Caco-2 (cell line): ENCODE measurements around the gene GLT8D2. TPM values are rescaled to one million over a fixed set of nuclear protein-coding genes. Genes with fewer than 3 reads are reported as not detected.

Experiments
- BruUV-seq: library from RNA; stranded (reverse); fragments of 400-500 nt; replicated peaks from 2 replicates; lab custom pipeline; 2021; lab: Mats Ljungman, UMichigan
- CTCF ChIA-PET: fragments of 300-600 bp; sonication (Branson Sonifier 250); formaldehyde crosslinking; loops from one replicate; lab custom pipeline; 2022; ENCODE audit warnings: antibody characterized with exemption; lab: Charles Lee
- POLR2A ChIA-PET: fragments of 300-600 bp; sonication (Branson Sonifier 250); formaldehyde crosslinking; loops from one replicate; lab custom pipeline; 2022; ENCODE audit warnings: antibody characterized with exemption; lab: Charles Lee
- DNase-seq, 2 experiments: peaks; one replicate each; pipeline versions ENCODE4 v3.0.0 to v3.0.0-alpha.2; 2020 to 2022
- H3K27me3 ChIP-seq: replicated peaks from 2 replicates; pipeline ENCODE4 v1.6.0; 2011; ENCODE audit warnings: low read length; ENCODE audit not compliant: control insufficient read depth, insufficient read depth
- H3K36me3 ChIP-seq: 2 replicates; pipeline ENCODE4 v1.5.1; 2011; ENCODE audit warnings: low read length; ENCODE audit not compliant: control insufficient read depth, insufficient read depth
- H3K4me1 ChIP-seq: fragments of 250-450 bp; sonication (Bioruptor Pico); 2 replicates; pipeline ENCODE4 v1.5.1; 2020; ENCODE audit warnings: mild to moderate bottlenecking
- H3K4me3 ChIP-seq: 2 replicates; pipeline ENCODE4 v1.5.1; 2011; ENCODE audit warnings: low read depth, mild to moderate bottlenecking, control low read depth, low read length
- H3K9me3 ChIP-seq: fragments of 250-450 bp; sonication (Bioruptor Pico); 2 replicates; pipeline ENCODE4 v1.5.1; 2020; ENCODE audit warnings: mild to moderate bottlenecking, moderate library complexity
- H3K27ac Mint-ChIP-seq: one replicate; pipeline ENCODE4 v1.8.0; 2022; ENCODE audit warnings: mixed read lengths; ENCODE audit not compliant: unreplicated experiment
- H3K27me3 Mint-ChIP-seq: one replicate; pipeline ENCODE4 v1.8.0; 2022; ENCODE audit warnings: mixed read lengths; ENCODE audit not compliant: insufficient read depth, unreplicated experiment
- H3K36me3 Mint-ChIP-seq: one replicate; pipeline ENCODE4 v1.8.0; 2022; ENCODE audit warnings: mild to moderate bottlenecking, mixed read lengths; ENCODE audit not compliant: insufficient read depth, unreplicated experiment
- H3K4me1 Mint-ChIP-seq: one replicate; pipeline ENCODE4 v1.8.0; 2022; ENCODE audit warnings: low read depth, mixed read lengths; ENCODE audit not compliant: unreplicated experiment
- H3K4me3 Mint-ChIP-seq: one replicate; pipeline ENCODE4 v1.8.0; 2022; ENCODE audit warnings: mild to moderate bottlenecking, moderate library complexity, mixed read lengths; ENCODE audit not compliant: unreplicated experiment
- H3K9me3 Mint-ChIP-seq: one replicate; pipeline ENCODE4 v1.8.0; 2022; ENCODE audit warnings: mixed read lengths; ENCODE audit not compliant: unreplicated experiment
- CTCF ChIP-seq, 2 experiments: fragments of 200-600 bp in 1 of 2; IDR thresholded peaks; 1 replicate in 1 of 2; 2 replicates in 1 of 2; pipeline versions ENCODE4 v1.5.1 to v1.8.0; 2011 to 2022; ENCODE audit warnings: antibody characterized with exemption in 1 of 2, control low read depth in 1 of 2, inconsistent platforms in 1 of 2, low read depth in 1 of 2, low read length in 1 of 2, mild to moderate bottlenecking in 1 of 2, moderate library complexity in 1 of 2; ENCODE audit not compliant: insufficient read depth in 1 of 2, severe bottlenecking in 1 of 2, unreplicated experiment in 1 of 2
- intact Hi-C: fragments of 100-400 bp; cut with micrococcal nuclease; formaldehyde crosslinking; loops from one replicate; pipeline ENCODE4 v1.10.0; 2022; ENCODE audit not compliant: unreplicated experiment
- total RNA-seq: library from RNA; stranded (reverse); gene quantifications from 2 replicates; pipeline ENCODE4 v1.2.3, GENCODE V29; 2022

Gene GLT8D2
- total RNA-seq, 1 experiment from 2014 or later: not detected

- Histone ChIP-seq H3K9me3 (no peaks in the 10 kb centered on the region), H3K27me3 (no peaks in the 10 kb centered on the region), H3K36me3 (no peaks in the 10 kb centered on the region), H3K4me3 (no peak overlapping the region), H3K4me1 (no peaks in the 10 kb centered on the region)
- POLR2A ChIA-PET: no interaction called here
- CTCF ChIA-PET: interaction anchor here (1.0 kb wide), 1 partner anchor 49 kb away, joined by 3 read pairs; no protein-coding TSS in a partner anchor
- Mint-ChIP-seq H3K27ac (no peak overlapping the region), H3K9me3 (no peaks in the 10 kb centered on the region), H3K36me3 (peaks cover 7% of the 10 kb centered on the region), H3K27me3 (peaks cover 12% of the 10 kb centered on the region), H3K4me3 (no peak overlapping the region), H3K4me1 (no peaks in the 10 kb centered on the region)
- no peak for DNase-seq
- intact Hi-C loops: no loop called here
- BruUV-seq: no TSS peak
- TF ChIP-seq CTCF (IDR thresholded peaks at IDR 0.05; ENCODE audit: insufficient read depth in 1 of 2, low read depth in 1 of 2, low read length in 1 of 2, severe bottlenecking in 1 of 2, unreplicated experiment in 1 of 2): no peak
Measured at GRCh38 chr12:104059963-104060362, 10.0 kb upstream of the GLT8D2 start.

GRCh38 chr12:104058802-104059201 lies 8.8 kb upstream of the GLT8D2 start:
- H3K27me3 ChIP-seq: no peaks in the 10 kb centered on the region
- H3K9me3 ChIP-seq: no peaks in the 10 kb centered on the region
- ChIA-PET CTCF (interaction anchor here (1.0 to 2.2 kb wide), 3 partner anchors 45 to 50 kb away, joined by 3 to 15 read pairs (median 3); no protein-coding TSS in a partner anchor), POLR2A (no interaction called here)
- no peaks in the 10 kb centered on the region for H3K36me3 ChIP-seq
- BruUV-seq: no TSS peak
- no peak for TF ChIP-seq CTCF (IDR thresholded peaks at IDR 0.05; ENCODE audit: insufficient read depth in 1 of 2, low read depth in 1 of 2, low read length in 1 of 2, severe bottlenecking in 1 of 2, unreplicated experiment in 1 of 2)
- H3K4me1 ChIP-seq: no peaks in the 10 kb centered on the region
- H3K36me3 Mint-ChIP-seq: no peaks in the 10 kb centered on the region
- H3K27me3 Mint-ChIP-seq: peaks cover 18% of the 10 kb centered on the region
- no peak overlapping the region for H3K4me3 Mint-ChIP-seq
- no peaks in the 10 kb centered on the region for H3K4me1 Mint-ChIP-seq
- H3K9me3 Mint-ChIP-seq: no peaks in the 10 kb centered on the region
- H3K27ac Mint-ChIP-seq: no peak overlapping the region
- no peak for DNase-seq
- H3K4me3 ChIP-seq: no peak overlapping the region
- intact Hi-C loops: no loop called here

- H3K27me3 Mint-ChIP-seq: peaks cover 18% of the 10 kb centered on the region
- H3K4me1 Mint-ChIP-seq: no peaks in the 10 kb centered on the region
- POLR2A ChIA-PET: no interaction called here
- H3K36me3 ChIP-seq: no peaks in the 10 kb centered on the region
- no peak overlapping the region for H3K4me3 ChIP-seq
- no peak overlapping the region for H3K27ac Mint-ChIP-seq
- BruUV-seq: no TSS peak
- CTCF ChIA-PET: interaction anchor here (2.2 kb wide), 1 partner anchor 51 kb away, joined by 15 read pairs; no protein-coding TSS in a partner anchor
- intact Hi-C loops: loop anchor here (1.0 kb wide), 1 partner anchor 52 kb away; no protein-coding TSS in a partner anchor
- DNase-seq: no peak
- no peaks in the 10 kb centered on the region for H3K9me3 Mint-ChIP-seq
- no peaks in the 10 kb centered on the region for H3K36me3 Mint-ChIP-seq
- H3K9me3 ChIP-seq: no peaks in the 10 kb centered on the region
- H3K4me3 Mint-ChIP-seq: no peak overlapping the region
- TF ChIP-seq CTCF (IDR thresholded peaks at IDR 0.05; ENCODE audit: insufficient read depth in 1 of 2, low read depth in 1 of 2, low read length in 1 of 2, severe bottlenecking in 1 of 2, unreplicated experiment in 1 of 2): peak; percentile 49 to 61
- H3K27me3 ChIP-seq: no peaks in the 10 kb centered on the region
- H3K4me1 ChIP-seq: no peaks in the 10 kb centered on the region
Measured at GRCh38 chr12:104057771-104058197, 7.8 kb upstream of the GLT8D2 start.
